NCI-H526 treated with DMSO at 0.1 percent for 48 hours (cell line): ENCODE measurements around the gene AEBP2.
"Not testable (repeated sequence)": the region's sequence is repeated elsewhere in the genome, so short reads cannot be mapped to it uniquely, and the experiment has no call there.

Experiments
- DNase-seq: peaks from one replicate; lab custom pipeline; 2025; lab: John Stamatoyannopoulos, UW

AEBP2 gene

DNA sequence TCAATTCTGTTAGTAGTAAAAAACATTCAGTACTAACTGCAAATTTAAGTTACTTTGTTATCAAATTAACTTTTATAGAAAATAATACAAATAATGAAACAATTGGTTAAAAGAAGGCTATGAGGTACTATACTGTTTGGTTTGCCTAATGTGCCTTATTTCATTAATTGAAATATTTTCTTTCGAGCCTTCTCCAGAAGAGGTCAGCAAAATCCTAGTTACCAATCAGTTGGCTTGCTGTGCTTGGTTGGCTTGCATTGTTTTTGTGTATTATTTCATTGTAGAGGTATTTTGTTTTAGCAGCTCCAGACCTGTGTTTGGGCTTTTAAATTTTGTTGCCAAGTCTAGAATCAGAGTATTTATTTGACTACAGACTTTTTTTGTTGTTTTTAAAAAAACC, 68.5 kb downstream of the AEBP2 start:
- no peak for DNase-seq

DNA sequence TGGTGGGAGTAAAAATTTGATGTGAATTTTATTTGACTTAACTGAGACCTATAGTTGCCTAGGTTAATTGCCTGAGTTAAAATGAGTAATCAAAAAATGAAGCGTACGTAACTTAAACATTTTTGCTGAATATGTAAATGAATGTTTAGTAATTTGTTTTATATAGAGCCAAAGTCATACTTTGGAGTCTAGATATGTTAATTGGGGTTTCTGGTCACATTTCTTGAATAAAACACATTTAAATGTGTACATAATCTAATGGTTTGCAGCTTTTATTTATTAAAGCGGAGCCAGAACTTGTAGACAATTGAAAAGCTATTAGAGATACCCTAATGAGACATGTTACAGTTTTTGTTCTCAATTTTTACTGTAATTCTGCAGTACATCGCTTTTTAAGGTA, 71.2 kb downstream of the AEBP2 start:
- no peak for DNase-seq

DNA sequence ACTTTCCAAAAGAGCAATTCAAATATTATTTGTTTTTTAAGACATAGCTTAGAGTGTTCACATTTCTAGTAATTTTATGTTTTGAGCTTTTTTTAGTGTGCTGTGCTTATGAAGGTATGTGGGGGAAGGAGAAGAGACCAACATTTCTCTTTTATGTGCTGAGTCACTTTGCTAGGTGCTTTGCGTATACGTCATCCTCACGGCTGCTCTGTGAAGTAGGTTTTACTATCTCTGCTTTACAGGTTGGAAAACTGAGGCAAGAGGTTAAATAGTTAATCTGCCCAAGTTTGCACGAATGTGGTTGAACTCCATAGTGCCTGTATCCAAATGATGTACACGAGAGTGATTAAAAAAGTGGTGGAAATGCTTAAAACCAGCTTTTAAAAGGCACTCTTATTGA, 75.9 kb downstream of the AEBP2 start:
- no peak for DNase-seq

GRCh38 chr12:19517583-19517982, 78.3 kb downstream of the AEBP2 start:
- DNase-seq: no peak

DNA sequence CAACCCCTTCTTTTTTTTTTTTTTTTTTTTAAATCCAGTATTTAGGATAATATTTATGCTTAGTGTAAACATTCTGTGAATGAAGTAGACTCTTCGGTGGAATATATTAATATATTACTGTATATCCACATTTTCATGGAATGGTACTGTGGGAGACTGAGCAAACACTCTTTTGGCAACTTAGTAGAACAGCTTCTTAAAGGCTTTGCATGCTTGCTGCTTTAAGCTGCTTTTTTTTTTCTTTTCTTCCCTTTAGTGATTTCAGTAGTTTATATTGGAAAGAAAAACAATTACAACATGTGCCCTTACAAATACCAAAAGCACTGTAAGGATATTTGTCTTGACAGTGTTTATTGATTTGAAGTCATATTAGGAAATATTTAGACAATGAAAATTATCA, 78.9 kb downstream of the AEBP2 start:
- no peak for DNase-seq

GRCh38 chr12:19520646-19521415, 81.5 kb downstream of the AEBP2 start:
- DNase-seq: no peak

DNA sequence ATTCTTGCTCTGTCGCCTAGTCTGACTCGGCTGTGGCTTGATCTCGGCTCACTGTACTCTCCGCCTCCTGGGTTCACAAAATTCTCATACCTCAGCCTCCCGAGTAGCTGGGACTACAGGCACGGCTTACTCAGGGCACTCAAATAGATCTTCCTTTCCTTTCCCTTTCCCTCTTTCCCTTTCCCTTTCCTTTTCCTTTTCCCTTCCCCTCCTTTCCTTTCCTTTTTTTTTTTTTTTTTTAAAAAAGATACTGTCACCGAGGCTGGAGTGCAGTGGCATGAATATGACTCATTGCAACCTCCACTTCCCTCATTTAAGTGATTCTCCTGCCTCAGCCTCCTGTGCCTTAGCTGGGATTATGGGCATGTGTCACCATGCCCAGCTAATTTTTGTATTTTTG, 86.0 kb downstream of the AEBP2 start:
- no peak for DNase-seq

- no peak for DNase-seq
Measured at GRCh38 chr12:19527866-19528265, 88.6 kb downstream of the AEBP2 start.

GRCh38 chr12:19528750-19529149, 89.5 kb downstream of the AEBP2 start:
- no peak for DNase-seq

DNA sequence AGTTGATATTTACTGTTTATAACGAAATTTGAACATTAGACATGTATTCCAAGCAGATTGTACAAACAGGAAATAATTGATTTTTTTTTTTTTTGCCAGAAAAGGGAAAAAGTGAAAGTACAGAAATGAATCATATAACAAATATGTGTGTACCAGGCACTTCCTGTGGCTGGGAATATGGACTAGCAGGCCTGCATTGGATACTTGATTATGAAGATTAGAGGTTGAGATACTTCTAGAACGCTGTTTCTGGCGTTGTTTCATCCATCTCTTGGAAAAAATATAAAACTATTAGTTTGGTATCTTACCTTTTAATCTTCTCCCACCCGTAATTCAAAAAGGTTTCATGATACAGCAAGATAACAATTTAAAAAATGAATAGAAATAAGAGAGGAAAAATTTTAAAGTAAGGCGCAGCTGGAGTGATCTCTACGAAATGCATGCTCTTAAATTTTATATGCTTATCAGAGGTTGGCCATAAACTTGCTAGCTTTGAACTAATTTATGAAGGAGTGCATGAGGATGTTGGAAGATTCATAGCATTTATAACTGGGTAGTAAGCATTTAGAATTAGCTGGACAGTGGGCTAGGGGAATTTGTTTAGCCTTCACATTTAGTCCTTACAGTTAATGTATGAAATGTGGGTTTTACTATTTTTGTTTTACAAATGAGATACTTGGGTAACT, 90.8 kb downstream of the AEBP2 start:
- no peak for DNase-seq

GRCh38 chr12:19530637-19531023, 91.3 kb downstream of the AEBP2 start:
- DNase-seq: no peak

- DNase-seq: no peak
Measured at GRCh38 chr12:19533567-19533966, 94.3 kb downstream of the AEBP2 start.

DNA sequence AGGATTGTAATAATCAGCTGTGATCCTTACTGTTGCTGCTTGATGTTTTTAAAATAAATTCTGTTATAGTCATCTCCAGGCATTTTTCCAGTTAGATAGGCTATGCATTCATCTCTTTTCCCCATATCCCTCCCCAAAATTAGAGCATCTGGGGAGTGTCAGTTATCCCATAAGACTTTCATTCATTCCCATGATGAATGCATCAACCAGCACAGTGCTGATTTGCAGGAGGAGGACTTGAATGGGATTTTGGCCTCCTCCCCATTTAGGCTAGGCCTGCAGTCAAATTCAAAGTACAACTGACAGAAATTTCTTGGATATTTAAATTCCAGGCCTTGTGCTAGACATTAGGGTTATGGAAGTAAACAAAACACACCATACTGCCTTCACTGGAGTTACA, 99.8 kb downstream of the AEBP2 start:
- DNase-seq: no peak

GRCh38 chr12:19539836-19540235, 100.5 kb downstream of the AEBP2 start:
- no peak for DNase-seq

- no peak for DNase-seq
Measured at GRCh38 chr12:19542606-19543005, 103.3 kb downstream of the AEBP2 start.

DNA sequence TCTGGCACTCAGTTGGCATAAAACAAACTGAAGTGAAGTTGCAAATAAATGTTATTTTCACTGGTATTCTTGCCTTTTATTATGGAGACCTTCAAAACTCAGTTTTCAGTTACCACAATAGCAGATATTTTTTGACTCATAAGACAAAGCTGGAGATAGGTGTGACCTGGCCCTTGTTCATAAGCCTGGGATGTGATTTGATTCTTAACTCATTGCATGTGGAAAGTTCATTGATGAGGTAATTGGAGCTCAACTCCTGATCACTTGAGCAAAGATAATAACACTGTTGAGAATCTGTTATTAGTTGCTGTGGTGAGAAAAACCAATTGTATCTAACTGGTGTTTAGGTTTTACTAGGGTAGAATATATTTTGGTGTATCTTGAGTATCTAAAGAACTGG, 105.1 kb downstream of the AEBP2 start:
- no peak for DNase-seq

- no peak for DNase-seq
Measured at GRCh38 chr12:19545301-19545700, 106.0 kb downstream of the AEBP2 start.

- DNase-seq: no peak
Measured at GRCh38 chr12:19546027-19546426, 106.7 kb downstream of the AEBP2 start.

- no peak for DNase-seq
Measured at GRCh38 chr12:19546611-19547162, 107.4 kb downstream of the AEBP2 start.

DNA sequence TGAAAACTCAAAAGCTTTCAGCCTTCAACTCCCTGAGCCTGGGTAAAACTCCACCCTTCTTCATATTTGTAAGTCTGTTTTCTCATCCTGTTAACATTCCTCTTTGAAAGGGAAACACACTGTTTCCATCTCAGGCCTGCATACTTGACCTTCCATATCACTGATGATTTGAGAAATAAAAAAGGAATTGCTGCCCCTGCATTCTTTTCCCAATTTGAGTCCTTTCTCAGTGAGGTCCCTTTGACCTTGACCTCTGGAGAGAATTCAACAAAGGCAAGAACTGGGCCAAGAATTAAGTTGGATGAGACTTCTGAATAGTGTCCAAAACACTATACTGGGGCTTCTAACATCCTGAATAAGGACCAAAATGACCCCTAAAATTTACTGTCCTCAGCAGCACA, 108.0 kb downstream of the AEBP2 start:
- DNase-seq: no peak

GRCh38 chr12:19548834-19549233, 109.5 kb downstream of the AEBP2 start:
- no peak for DNase-seq

GRCh38 chr12:19550626-19551025, 111.3 kb downstream of the AEBP2 start:
- DNase-seq: no peak

- DNase-seq: not testable (repeated sequence)
Measured at GRCh38 chr12:19552441-19553097, 113.3 kb downstream of the AEBP2 start.
